Tibial nerve (tissue), 4 donors: ENCODE results near the gene CELSR1.

Source experiments
- CTCF ChIP-seq, 5 experiments: fragments of 200-600 bp in 3 of 5; fragments of 450-650 bp in 2 of 5; sonication (generic) in 3 of 5; IDR thresholded peaks; one replicate each; pipeline ENCODE4 v1.5.1; 2016 to 2019; ENCODE audit warnings: antibody characterized with exemption in 5 of 5, mild to moderate bottlenecking in 3 of 5, moderate library complexity in 2 of 5
- EP300 ChIP-seq, 2 donors: sonication (generic); formaldehyde crosslinking; IDR thresholded peaks; one replicate each; pipeline ENCODE4 v1.6.1; 2017; ENCODE audit warnings: antibody characterized with exemption in 2 of 2, mild to moderate bottlenecking in 1 of 2
- POLR2A ChIP-seq, 2 donors: fragments of 450-650 bp; IDR thresholded peaks; one replicate each; pipeline ENCODE4 v1.6.1; 2017; ENCODE audit warnings: antibody characterized with exemption in 2 of 2, mild to moderate bottlenecking in 2 of 2, moderate library complexity in 2 of 2

- TF ChIP-seq CTCF (IDR thresholded peaks at IDR 0.05): no peak
- no peak for TF ChIP-seq POLR2A (IDR thresholded peaks at IDR 0.05)
- no peak for TF ChIP-seq EP300 (IDR thresholded peaks at IDR 0.05)
Measured at GRCh38 chr22:46377525-46378425, 159.6 kb downstream of the CELSR1 start.
